ENCODE data around the gene GPC5. TPM values are rescaled to one million over a fixed set of nuclear protein-coding genes. Genes with fewer than 3 reads are reported as not detected.

GPC5 gene
- total and polyA plus RNA-seq, 3 donors from 2014 or later = 11.5 to 81.8 (median 52.1) TPM

GRCh38 chr13:92137520-92137919 lies 739.1 kb downstream of the GPC5 start:
- WGBS, 2 donors = 57 to 61% methylated on average over 3 of the region's 3 CpGs
- Histone ChIP-seq H3K4me3 (no peak overlapping the region), H3K27ac (no peak overlapping the region), H3K27me3 (no peaks in the 10 kb centered on the region), H3K9me3 (no peaks in the 10 kb centered on the region), H3K4me1 (no peaks in the 10 kb centered on the region), H3K36me3 (ENCODE audit: low read depth, missing control alignments) (no peaks in the 10 kb centered on the region)
- TF ChIP-seq POLR2A (IDR thresholded peaks at IDR 0.05) = no peak
- no peak for TF ChIP-seq CTCF (IDR thresholded peaks at IDR 0.05)
- DNase-seq = peak; percentile 27
- intact Hi-C loops (cut with DNase I; ENCODE audit: low total_unique reads) = no loop called here

- Histone ChIP-seq H3K36me3 (ENCODE audit: low read depth, missing control alignments) (no peaks in the 10 kb centered on the region), H3K27ac (no peak overlapping the region), H3K4me3 (no peak overlapping the region), H3K9me3 (no peaks in the 10 kb centered on the region), H3K27me3 (no peaks in the 10 kb centered on the region), H3K4me1 (no peaks in the 10 kb centered on the region)
- no peak for TF ChIP-seq POLR2A (IDR thresholded peaks at IDR 0.05)
- no peak for TF ChIP-seq CTCF (IDR thresholded peaks at IDR 0.05)
- no peak for DNase-seq
- intact Hi-C loops (cut with DNase I; ENCODE audit: low total_unique reads) = no loop called here
Observed at GRCh38 chr13:92143766-92144165, 745.3 kb downstream of the GPC5 start.

GRCh38 chr13:92150606-92151005 lies 752.2 kb downstream of the GPC5 start:
- Histone ChIP-seq H3K36me3 (ENCODE audit: low read depth, missing control alignments) (no peaks in the 10 kb centered on the region), H3K4me3 (no peak overlapping the region), H3K9me3 (no peaks in the 10 kb centered on the region), H3K27ac (no peak overlapping the region), H3K27me3 (no peaks in the 10 kb centered on the region), H3K4me1 (no peaks in the 10 kb centered on the region)
- DNase-seq = no peak
- WGBS, 2 donors = 82 to 89% methylated on average over 1 of the region's 1 CpG
- TF ChIP-seq CTCF (IDR thresholded peaks at IDR 0.05) = no peak
- TF ChIP-seq POLR2A (IDR thresholded peaks at IDR 0.05) = no peak
- intact Hi-C loops (cut with DNase I; ENCODE audit: low total_unique reads) = no loop called here

GRCh38 chr13:92158346-92158745 lies 759.9 kb downstream of the GPC5 start:
- Histone ChIP-seq H3K36me3 (ENCODE audit: low read depth, missing control alignments) (no peaks in the 10 kb centered on the region), H3K9me3 (no peaks in the 10 kb centered on the region), H3K4me1 (no peaks in the 10 kb centered on the region), H3K4me3 (no peak overlapping the region), H3K27me3 (no peaks in the 10 kb centered on the region), H3K27ac (no peak overlapping the region)
- intact Hi-C loops (cut with DNase I; ENCODE audit: low total_unique reads) = no loop called here
- no peak for TF ChIP-seq CTCF (IDR thresholded peaks at IDR 0.05)
- no peak for TF ChIP-seq POLR2A (IDR thresholded peaks at IDR 0.05)
- DNase-seq = no peak
- 54 to 55% methylated on average over 3 of the region's 3 CpGs for WGBS, 2 donors

GRCh38 chr13:92164822-92165221 lies 766.4 kb downstream of the GPC5 start:
- intact Hi-C loops (cut with DNase I; ENCODE audit: low total_unique reads) = no loop called here
- H3K4me3 ChIP-seq = no peak overlapping the region
- no peaks in the 10 kb centered on the region for H3K36me3 ChIP-seq (ENCODE audit: low read depth, missing control alignments)
- no peaks in the 10 kb centered on the region for H3K4me1 ChIP-seq
- H3K27ac ChIP-seq = no peak overlapping the region
- DNase-seq = no peak
- H3K9me3 ChIP-seq = no peaks in the 10 kb centered on the region
- no peak for TF ChIP-seq CTCF (IDR thresholded peaks at IDR 0.05)
- no peak for TF ChIP-seq POLR2A (IDR thresholded peaks at IDR 0.05)
- WGBS, 2 donors = 87 to 92% methylated on average over 5 of the region's 5 CpGs
- H3K27me3 ChIP-seq = no peaks in the 10 kb centered on the region

All from testis (tissue), 3 donors.